ENCODE data around the gene VSIG2.
"Not testable (repeated sequence)": the region's sequence is repeated elsewhere in the genome, so short reads cannot be mapped to it uniquely, and the experiment has no call there.

The VSIG2 gene

GRCh38 chr11:124783002-124783401 lies 30.9 kb upstream of the VSIG2 start:
- no peaks in the 10 kb centered on the region for H3K9me3 ChIP-seq (replicated peaks; ENCODE audit: low read length)
- peaks cover under 1% of the 10 kb centered on the region for H3K4me1 ChIP-seq (ENCODE audit: control insufficient read depth, insufficient read depth, low read length)
- H3K9ac ChIP-seq (ENCODE audit: low read depth, low read length): no peak overlapping the region
- no peaks in the 10 kb centered on the region for H3K27me3 ChIP-seq (ENCODE audit: control insufficient read depth, insufficient read depth, low read length)
- no peak overlapping the region for H3K4me2 ChIP-seq (ENCODE audit: low read length)
- no peaks in the 10 kb centered on the region for H3K36me3 ChIP-seq (ENCODE audit: insufficient read depth, low read length)
- no peak overlapping the region for H3K4me3 ChIP-seq (ENCODE audit: low read length)

DNA sequence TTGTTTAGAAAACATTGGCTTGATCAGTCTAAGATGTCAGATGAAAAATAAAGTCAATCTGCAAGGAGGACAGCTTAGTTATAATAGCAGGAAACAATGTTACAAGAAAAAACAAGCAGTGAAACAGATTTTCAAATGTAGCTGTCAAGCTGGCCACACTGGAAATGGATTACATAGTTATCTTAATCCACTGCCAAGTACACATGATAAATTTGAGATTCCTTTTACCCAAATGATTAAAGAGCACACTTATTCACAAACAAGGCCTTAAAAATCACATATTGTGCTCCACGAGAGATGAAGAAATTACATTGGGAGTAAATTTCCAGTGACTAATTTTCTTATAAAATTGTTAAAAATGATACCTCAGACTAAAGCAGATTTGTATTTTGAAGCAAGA lies 27.5 kb upstream of the VSIG2 start:
- Histone ChIP-seq H3K4me1 (ENCODE audit: control insufficient read depth, insufficient read depth, low read length) (no peaks in the 10 kb centered on the region), H3K36me3 (ENCODE audit: insufficient read depth, low read length) (no peaks in the 10 kb centered on the region), H3K9ac (ENCODE audit: low read depth, low read length) (no peak overlapping the region), H3K27me3 (ENCODE audit: control insufficient read depth, insufficient read depth, low read length) (no peaks in the 10 kb centered on the region), H3K9me3 (replicated peaks; ENCODE audit: low read length) (no peaks in the 10 kb centered on the region), H3K4me2 (ENCODE audit: low read length) (no peak overlapping the region), H3K4me3 (ENCODE audit: low read length) (no peak overlapping the region)

- Histone ChIP-seq H3K4me3 (ENCODE audit: low read length) (no peak overlapping the region), H3K27me3 (ENCODE audit: control insufficient read depth, insufficient read depth, low read length) (no peaks in the 10 kb centered on the region), H3K9me3 (replicated peaks; ENCODE audit: low read length) (no peaks in the 10 kb centered on the region), H3K9ac (ENCODE audit: low read depth, low read length) (no peak overlapping the region), H3K4me1 (ENCODE audit: control insufficient read depth, insufficient read depth, low read length) (no peaks in the 10 kb centered on the region), H3K36me3 (ENCODE audit: insufficient read depth, low read length) (no peaks in the 10 kb centered on the region), H3K4me2 (ENCODE audit: low read length) (no peak overlapping the region)
These were observed 26.2 kb upstream of the VSIG2 start for GRCh38 chr11:124778281-124778680.

DNA sequence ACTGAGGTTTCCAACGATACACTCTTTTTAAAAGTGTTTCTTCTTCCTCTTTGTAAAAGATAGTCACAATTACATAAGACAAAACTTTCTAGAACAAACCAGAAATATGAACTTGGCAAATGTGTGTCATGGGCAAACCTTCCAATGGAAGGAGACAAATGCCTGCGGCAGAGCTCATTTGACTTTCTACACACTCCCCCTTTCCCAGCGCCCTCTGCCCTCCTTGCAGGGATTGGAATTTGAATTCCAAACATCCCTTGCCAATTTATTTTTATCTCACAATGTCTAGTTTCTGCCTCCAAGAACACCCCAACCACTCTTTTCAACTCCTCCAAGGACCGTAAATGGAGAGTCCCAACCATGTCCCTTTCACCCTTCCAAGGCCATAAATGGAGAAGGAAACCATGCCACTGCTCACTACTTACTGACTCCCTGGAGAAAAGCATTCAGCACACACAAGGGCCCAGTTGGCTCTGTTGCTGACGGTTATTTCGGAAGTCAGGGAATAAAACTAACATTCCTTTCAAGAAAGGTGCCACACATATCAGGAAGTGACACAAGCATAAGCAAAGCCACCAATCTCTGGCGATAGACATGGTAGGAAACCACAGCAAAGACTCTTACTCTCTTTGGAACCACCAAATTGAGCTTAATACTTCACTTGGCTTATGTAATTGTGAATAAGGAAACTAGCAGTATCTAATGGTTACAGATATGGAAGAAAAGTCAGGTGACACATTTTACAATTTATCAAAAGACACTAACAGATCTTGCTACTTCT lies 25.0 kb upstream of the VSIG2 start:
- no peaks in the 10 kb centered on the region for H3K36me3 ChIP-seq (ENCODE audit: insufficient read depth, low read length)

GRCh38 chr11:124770959-124771358 lies 18.9 kb upstream of the VSIG2 start:
- H3K4me2 ChIP-seq (ENCODE audit: low read length); H3K4me3 ChIP-seq (ENCODE audit: low read length); H3K9ac ChIP-seq (ENCODE audit: low read depth, low read length); H3K27me3 ChIP-seq (ENCODE audit: control insufficient read depth, insufficient read depth, low read length); H3K9me3 ChIP-seq (replicated peaks; ENCODE audit: low read length): not testable (repeated sequence)
- peaks cover 26% of the 10 kb centered on the region for H3K36me3 ChIP-seq (ENCODE audit: insufficient read depth, low read length)
- peaks cover 22% of the 10 kb centered on the region for H3K4me1 ChIP-seq (ENCODE audit: control insufficient read depth, insufficient read depth, low read length)

More for the DNA sequence above, 25.0 kb upstream of the VSIG2 start:
- Histone ChIP-seq H3K9ac (ENCODE audit: low read depth, low read length) (no peak overlapping the region), H3K4me1 (ENCODE audit: control insufficient read depth, insufficient read depth, low read length) (no peaks in the 10 kb centered on the region), H3K9me3 (replicated peaks; ENCODE audit: low read length) (no peaks in the 10 kb centered on the region), H3K4me3 (ENCODE audit: low read length) (no peak overlapping the region), H3K27me3 (ENCODE audit: control insufficient read depth, insufficient read depth, low read length) (no peaks in the 10 kb centered on the region), H3K4me2 (ENCODE audit: low read length) (no peak overlapping the region)

DNA sequence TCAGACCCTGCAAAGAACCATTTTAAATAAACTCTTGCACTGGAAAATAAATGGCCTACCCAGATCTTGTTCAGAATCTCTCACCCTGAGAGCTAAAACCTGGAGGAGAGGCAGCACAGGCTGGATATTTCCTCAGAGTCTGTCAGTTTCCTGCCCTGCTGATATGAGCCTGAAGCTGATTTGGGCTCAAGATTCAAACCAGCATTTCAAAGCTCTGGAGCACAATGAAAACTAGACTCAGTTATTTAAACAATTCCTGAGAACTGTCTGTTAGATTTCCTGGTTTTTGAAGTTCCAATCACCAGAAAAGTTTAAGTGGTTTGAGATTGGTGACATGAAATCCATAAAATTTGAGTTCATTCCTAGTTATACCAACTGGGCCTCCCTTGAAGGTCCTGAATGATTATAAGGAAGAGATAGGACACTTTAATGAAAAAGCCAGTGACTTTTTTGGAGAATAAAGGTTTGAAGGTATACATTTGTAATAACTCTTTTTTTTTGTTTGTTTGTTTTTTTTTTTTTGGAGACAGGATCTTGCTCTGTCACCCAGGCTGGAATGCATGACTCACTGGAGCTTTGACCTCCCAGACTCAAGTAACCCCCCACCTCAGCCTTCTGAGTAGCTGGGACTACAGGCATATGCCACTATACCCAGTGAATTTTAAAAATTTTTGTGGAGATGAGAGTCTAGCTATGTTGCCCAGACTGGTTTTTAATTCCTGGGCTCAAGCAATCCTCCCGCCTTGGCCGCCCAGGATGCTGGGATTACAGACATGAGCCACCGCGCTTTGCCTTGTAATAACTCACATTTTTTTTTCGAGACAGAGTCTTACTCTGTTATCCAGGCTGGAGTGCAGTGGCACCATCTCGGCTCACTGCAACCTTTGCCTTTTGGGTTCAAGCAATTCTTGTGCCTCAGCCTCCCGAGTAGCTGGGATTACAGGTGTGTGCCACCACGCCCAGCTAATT lies 18.0 kb upstream of the VSIG2 start:
- peaks cover 35% of the 10 kb centered on the region for H3K36me3 ChIP-seq (ENCODE audit: insufficient read depth, low read length)
- no peaks in the 10 kb centered on the region for H3K27me3 ChIP-seq (ENCODE audit: control insufficient read depth, insufficient read depth, low read length)
- H3K4me3 ChIP-seq (ENCODE audit: low read length): no peak overlapping the region
- peaks cover 22% of the 10 kb centered on the region for H3K4me1 ChIP-seq (ENCODE audit: control insufficient read depth, insufficient read depth, low read length)
- peak overlapping the region; percentile 2 for H3K9ac ChIP-seq (ENCODE audit: low read depth, low read length)
- no peaks in the 10 kb centered on the region for H3K9me3 ChIP-seq (replicated peaks; ENCODE audit: low read length)
- H3K4me2 ChIP-seq (ENCODE audit: low read length): peak overlapping the region; percentile 25

DNA sequence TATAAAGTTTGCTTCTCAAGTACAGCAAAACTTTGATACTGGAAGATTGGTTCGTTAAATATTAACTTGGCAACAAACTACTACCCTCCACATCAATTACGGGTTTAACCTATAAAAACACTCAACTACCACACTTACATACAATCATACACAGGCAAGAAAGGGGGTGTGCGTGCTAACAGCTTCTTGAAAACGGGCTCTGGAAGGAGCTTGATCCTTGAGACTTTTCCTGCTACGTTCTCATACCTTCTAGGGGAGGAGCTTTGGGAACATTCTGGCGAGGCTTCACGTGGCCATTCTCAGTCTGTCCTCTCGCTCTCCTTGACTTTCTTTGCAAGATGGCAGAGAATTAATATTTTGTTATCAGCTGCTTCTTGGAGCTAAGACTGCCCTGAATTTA lies 16.9 kb upstream of the VSIG2 start:
- H3K4me1 ChIP-seq (ENCODE audit: control insufficient read depth, insufficient read depth, low read length): peaks cover 24% of the 10 kb centered on the region

DNA sequence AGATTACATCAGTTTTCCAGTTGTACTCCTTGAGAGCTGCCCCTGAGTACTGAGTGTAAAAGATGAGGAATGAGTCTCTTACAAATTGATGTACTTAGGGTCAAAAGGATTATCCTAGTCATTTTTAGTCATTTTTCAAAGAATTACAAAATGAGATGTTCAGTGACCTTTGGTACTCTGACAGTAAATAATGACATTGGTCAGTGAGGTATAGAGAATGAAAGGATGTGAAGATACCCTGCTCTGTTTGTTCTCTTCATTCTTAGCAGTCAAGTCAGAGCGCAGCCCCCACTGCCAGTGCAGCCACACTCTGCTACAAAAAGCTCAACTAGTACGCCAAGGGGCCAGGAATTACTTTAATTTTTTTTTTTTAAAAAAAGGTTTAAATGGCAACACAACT lies 14.1 kb upstream of the VSIG2 start:
- Histone ChIP-seq H3K4me3 (ENCODE audit: low read length) (no peak overlapping the region), H3K36me3 (ENCODE audit: insufficient read depth, low read length) (peaks cover 39% of the 10 kb centered on the region), H3K4me2 (ENCODE audit: low read length) (no peak overlapping the region), H3K4me1 (ENCODE audit: control insufficient read depth, insufficient read depth, low read length) (peaks cover 38% of the 10 kb centered on the region), H3K9me3 (replicated peaks; ENCODE audit: low read length) (no peaks in the 10 kb centered on the region), H3K27me3 (ENCODE audit: control insufficient read depth, insufficient read depth, low read length) (peaks cover 15% of the 10 kb centered on the region), H3K9ac (ENCODE audit: low read depth, low read length) (no peak overlapping the region)

More for the DNA sequence above, 16.9 kb upstream of the VSIG2 start:
- Histone ChIP-seq H3K36me3 (ENCODE audit: insufficient read depth, low read length) (peaks cover 45% of the 10 kb centered on the region), H3K27me3 (ENCODE audit: control insufficient read depth, insufficient read depth, low read length) (no peaks in the 10 kb centered on the region), H3K4me3 (ENCODE audit: low read length) (no peak overlapping the region), H3K9me3 (replicated peaks; ENCODE audit: low read length) (no peaks in the 10 kb centered on the region), H3K4me2 (ENCODE audit: low read length) (no peak overlapping the region), H3K9ac (ENCODE audit: low read depth, low read length) (no peak overlapping the region)

- Histone ChIP-seq H3K27me3 (ENCODE audit: control insufficient read depth, insufficient read depth, low read length) (peaks cover 28% of the 10 kb centered on the region), H3K36me3 (ENCODE audit: insufficient read depth, low read length) (peaks cover 34% of the 10 kb centered on the region), H3K4me2 (ENCODE audit: low read length) (peak overlapping the region; percentile 95), H3K9me3 (replicated peaks; ENCODE audit: low read length) (no peaks in the 10 kb centered on the region), H3K4me1 (ENCODE audit: control insufficient read depth, insufficient read depth, low read length) (peaks cover 25% of the 10 kb centered on the region), H3K4me3 (ENCODE audit: low read length) (peak overlapping the region; percentile 67), H3K9ac (ENCODE audit: low read depth, low read length) (peak overlapping the region; percentile 54)
These were observed 11.3 kb upstream of the VSIG2 start for GRCh38 chr11:124763156-124763947.

- peak overlapping the region; percentile 54 for H3K9ac ChIP-seq (ENCODE audit: low read depth, low read length)
These were observed 10.6 kb upstream of the VSIG2 start for GRCh38 chr11:124762624-124763155.

More at GRCh38 chr11:124762624-124763155, 10.6 kb upstream of the VSIG2 start:
- H3K9me3 ChIP-seq (replicated peaks; ENCODE audit: low read length): no peaks in the 10 kb centered on the region
- H3K36me3 ChIP-seq (ENCODE audit: insufficient read depth, low read length): peaks cover 31% of the 10 kb centered on the region
- peak overlapping the region; percentile 67 for H3K4me3 ChIP-seq (ENCODE audit: low read length)
- H3K27me3 ChIP-seq (ENCODE audit: control insufficient read depth, insufficient read depth, low read length): peaks cover 30% of the 10 kb centered on the region
- H3K4me2 ChIP-seq (ENCODE audit: low read length): peak overlapping the region; percentile 95
- H3K4me1 ChIP-seq (ENCODE audit: control insufficient read depth, insufficient read depth, low read length): peaks cover 29% of the 10 kb centered on the region

Measured in skeletal muscle satellite cell (primary cell).